Suppressor macrophage (primary cell): ENCODE data around the gene NMNAT2.
A peak's percentile ranks its signal among the peaks of the same experiment; 100 is the strongest.

ENCODE experiments used
- DNase-seq, 4 experiments: peaks; one replicate each; pipeline ENCODE4 v3.0.0-alpha.2; 2020 to 2022

Gene NMNAT2

GRCh38 chr1:183363972-183364371 lies 54.2 kb downstream of the NMNAT2 start:
- peak; percentile 67 to 95 (median 80) for DNase-seq

GRCh38 chr1:183361081-183361480 lies 57.1 kb downstream of the NMNAT2 start:
- DNase-seq: no peak

- DNase-seq: no peak
Measured at GRCh38 chr1:183360473-183360872, 57.7 kb downstream of the NMNAT2 start.

- DNase-seq: no peak
Measured at GRCh38 chr1:183356534-183357182, 61.5 kb downstream of the NMNAT2 start.

- DNase-seq: no peak
Measured at GRCh38 chr1:183355797-183356196, 62.4 kb downstream of the NMNAT2 start.

GRCh38 chr1:183355181-183355580 lies 63.0 kb downstream of the NMNAT2 start:
- DNase-seq: no peak

- DNase-seq: no peak
Measured at GRCh38 chr1:183353597-183353996, 64.6 kb downstream of the NMNAT2 start.

- DNase-seq: no peak
Measured at GRCh38 chr1:183349201-183349711, 68.9 kb downstream of the NMNAT2 start.

- DNase-seq: peak in 3 of 4 experiments; percentile 17 to 41 (median 24)
Measured at GRCh38 chr1:183346276-183346732, 71.9 kb downstream of the NMNAT2 start.

- DNase-seq: no peak
Measured at GRCh38 chr1:183339556-183340167, 78.5 kb downstream of the NMNAT2 start.

- no peak for DNase-seq
Measured at GRCh38 chr1:183331091-183331742, 87.0 kb downstream of the NMNAT2 start.

GRCh38 chr1:183330335-183330734 lies 87.8 kb downstream of the NMNAT2 start:
- DNase-seq: no peak

- no peak for DNase-seq
Measured at GRCh38 chr1:183328371-183328770, 89.8 kb downstream of the NMNAT2 start.

GRCh38 chr1:183327434-183328290 lies 90.5 kb downstream of the NMNAT2 start:
- DNase-seq: no peak

GRCh38 chr1:183323849-183324683 lies 94.1 kb downstream of the NMNAT2 start:
- no peak for DNase-seq

- DNase-seq: no peak
Measured at GRCh38 chr1:183319606-183320005, 98.6 kb downstream of the NMNAT2 start.

- DNase-seq: no peak
Measured at GRCh38 chr1:183319051-183319450, 99.1 kb downstream of the NMNAT2 start.

- DNase-seq: peak; percentile 49 to 83 (median 72)
Measured at GRCh38 chr1:183318433-183318832, 99.7 kb downstream of the NMNAT2 start.

GRCh38 chr1:183315991-183316758 lies 102.0 kb downstream of the NMNAT2 start:
- no peak for DNase-seq

- DNase-seq: no peak
Measured at GRCh38 chr1:183313063-183313462, 105.1 kb downstream of the NMNAT2 start.
